HUDEP-2 (cell line): ENCODE measurements around the gene MCM3AP.

Experiments
- DNase-seq, 76 experiments: peaks; one replicate each; lab custom pipeline; 2025; ENCODE audit not compliant: unreplicated experiment in 76 of 76; lab: John Stamatoyannopoulos, UW

MCM3AP gene

GRCh38 chr21:46284077-46284644 lies 1.2 kb downstream of the MCM3AP start:
- peak in 1 of 76 experiments; percentile 3 for DNase-seq

GRCh38 chr21:46274797-46275390 lies 10.5 kb downstream of the MCM3AP start:
- DNase-seq, result no peak

GRCh38 chr21:46273341-46273740 lies 12.1 kb downstream of the MCM3AP start:
- no peak for DNase-seq

- no peak for DNase-seq
Measured at GRCh38 chr21:46269466-46269865, 15.9 kb downstream of the MCM3AP start.

DNA sequence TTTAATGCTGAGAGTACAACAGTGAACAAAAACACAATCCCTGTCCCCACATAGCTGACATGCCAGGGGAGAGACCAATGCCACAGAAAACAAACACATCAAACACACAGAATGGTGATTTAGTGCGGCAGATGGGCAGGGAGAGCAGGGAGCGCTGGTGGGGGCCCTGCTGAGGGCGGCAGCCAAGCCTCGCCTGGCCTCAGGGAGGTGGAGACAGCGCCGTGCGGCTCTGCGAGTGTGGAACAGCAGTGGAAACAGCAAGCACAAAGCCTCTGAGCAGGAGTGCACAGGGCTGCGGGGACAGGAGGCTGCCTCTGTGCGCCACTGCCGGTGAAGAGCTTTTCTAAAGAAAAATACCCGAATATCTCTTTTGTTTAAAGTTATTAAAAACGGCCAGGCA lies 17.0 kb downstream of the MCM3AP start:
- no peak for DNase-seq

GRCh38 chr21:46266946-46267345 lies 18.5 kb downstream of the MCM3AP start:
- DNase-seq, result no peak

DNA sequence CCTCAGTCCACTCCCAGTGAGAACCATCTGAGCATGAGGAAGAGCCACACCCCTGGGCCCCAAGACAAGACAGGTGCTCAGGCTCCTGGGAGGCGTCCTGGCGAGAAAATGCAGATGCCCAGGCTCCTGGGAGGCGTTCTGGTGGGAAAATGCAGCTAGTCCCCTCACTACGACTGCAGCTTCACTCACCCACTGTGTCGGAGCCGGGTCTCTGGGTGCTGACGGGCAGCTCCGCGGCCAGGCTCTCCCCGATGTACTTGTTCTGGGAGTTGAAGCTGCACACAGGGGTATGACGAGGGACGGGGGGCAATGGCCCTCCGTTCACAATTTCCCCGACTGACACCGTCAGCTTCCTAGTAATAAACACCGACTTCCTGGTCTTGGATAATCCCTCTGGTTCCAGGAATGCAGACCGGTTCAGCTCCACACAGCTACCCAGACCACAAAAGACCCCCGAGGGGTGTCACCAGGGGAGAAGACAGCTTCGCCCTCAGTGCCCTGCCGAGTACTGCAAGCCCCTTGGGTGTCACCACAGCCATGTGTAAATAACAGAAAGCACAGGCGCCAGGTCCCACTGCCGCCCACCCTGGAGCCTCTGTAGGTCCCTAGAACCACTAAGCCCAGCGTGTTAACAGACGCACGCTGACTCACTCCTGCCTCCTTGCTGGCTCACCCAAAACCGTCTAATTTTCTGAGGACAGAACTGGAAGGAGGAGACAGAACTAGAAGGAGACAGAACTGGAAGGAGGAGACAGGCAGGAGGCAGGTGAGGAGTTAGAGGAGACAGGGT lies 19.5 kb downstream of the MCM3AP start:
- no peak for DNase-seq

DNA sequence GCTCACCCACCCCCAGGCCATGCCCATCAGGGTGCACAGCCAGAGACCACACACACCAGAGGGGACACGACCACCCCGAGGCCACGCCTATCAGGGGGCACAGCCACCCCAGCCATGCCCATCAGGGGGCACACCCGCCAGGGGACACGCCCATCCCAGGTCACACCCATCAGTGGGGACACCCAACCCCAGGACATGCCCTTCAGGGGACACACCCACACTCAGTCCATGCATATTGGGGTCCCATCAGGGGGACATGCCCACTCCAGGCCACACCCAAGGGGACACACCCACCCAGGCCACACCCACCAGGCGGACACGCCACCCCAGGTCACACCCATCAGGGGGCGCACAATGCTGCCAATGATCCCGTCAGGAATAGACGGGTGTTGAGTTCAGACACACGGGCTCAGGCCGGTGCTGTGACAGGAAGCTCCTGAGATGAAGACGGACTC lies 20.7 kb downstream of the MCM3AP start:
- peak in 38 of 76 experiments; percentile 7 to 79 (median 43) for DNase-seq

DNA sequence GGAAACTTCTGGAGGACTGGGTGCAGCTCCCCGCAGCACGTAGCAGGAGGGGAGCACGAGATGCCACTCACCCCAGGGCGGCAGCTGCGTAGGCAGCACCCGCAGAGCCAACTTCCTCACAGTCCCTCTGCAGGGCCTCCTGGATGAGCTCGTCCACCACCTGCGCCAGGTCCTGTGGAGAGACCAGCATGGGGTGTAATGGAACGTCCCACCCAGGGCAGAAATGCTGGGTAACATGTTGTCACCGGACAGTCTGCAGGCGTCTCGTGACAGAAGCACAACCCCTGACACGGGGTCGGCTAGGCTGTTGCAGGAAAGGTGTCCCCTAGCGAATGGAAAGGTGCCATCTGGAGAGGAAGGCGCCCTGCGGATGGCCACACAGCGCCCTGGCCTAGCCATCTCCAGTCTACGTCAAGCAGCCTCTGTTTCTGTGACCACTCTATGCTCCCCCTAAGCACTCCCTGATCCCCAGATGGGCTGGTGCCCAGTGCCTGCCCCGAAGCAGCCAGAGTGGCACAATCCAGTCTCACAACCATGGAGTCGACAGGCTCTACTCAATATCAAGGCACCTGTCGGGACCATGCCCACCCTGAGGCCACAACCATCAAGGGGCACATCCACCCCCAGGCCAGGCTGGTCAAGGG lies 21.2 kb downstream of the MCM3AP start:
- DNase-seq, result no peak

DNA sequence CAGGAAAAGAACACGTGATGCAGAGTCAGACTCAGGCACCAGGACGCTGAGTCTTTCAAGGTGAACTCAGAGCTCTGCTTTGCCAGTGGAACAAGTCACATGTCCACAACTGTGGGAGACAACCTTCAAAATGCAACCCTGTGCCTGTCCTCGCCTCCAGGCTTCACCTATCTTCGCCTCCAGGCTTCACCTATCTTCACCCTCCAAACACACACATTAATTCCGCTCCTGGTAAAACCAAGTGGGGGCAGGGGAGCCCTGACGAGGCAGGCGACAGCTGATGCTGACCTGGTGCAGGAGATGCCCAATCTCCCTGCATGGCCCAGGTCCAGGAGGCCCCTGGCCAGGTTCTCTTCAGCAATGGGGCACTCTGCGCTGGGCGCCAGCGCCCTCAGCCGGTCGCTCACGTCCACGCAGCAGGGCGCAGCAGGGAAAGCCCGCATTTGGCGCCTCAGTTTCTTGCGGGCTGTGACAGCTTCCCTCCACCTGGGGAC lies 28.9 kb downstream of the MCM3AP start:
- DNase-seq, result no peak

DNA sequence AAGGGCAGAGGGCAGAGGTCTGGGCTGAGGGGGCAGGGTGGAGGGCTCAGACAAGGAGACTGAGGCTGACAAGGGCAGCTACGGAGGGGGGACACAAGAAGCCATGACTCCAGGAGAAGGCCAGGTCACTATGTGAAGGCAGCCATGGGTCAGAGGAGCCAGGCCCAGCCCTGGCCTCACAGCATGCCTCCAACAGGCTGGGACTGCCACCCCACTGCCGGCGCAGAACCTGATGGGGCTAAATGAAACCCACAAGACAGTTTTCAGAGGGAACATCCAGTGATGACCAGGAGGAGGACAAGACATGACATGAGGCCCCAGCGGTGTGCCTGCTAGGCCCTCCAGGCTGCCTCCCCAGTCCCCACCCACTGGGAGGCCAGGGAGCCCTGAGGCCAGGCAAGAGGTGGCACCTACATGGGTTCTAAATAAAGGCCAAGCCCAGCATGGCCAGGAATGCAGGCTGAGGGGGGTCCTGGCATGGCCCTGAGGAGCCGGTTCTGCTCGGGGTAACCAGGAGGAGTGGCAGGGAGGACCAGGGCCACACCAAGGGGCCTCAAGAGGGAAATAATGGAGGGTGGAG lies 29.6 kb downstream of the MCM3AP start:
- DNase-seq, result no peak

GRCh38 chr21:46255166-46255565 lies 30.2 kb downstream of the MCM3AP start:
- DNase-seq, result no peak

- DNase-seq, result no peak
Measured at GRCh38 chr21:46254208-46254975, 31.0 kb downstream of the MCM3AP start.

GRCh38 chr21:46253610-46254124 lies 31.7 kb downstream of the MCM3AP start:
- DNase-seq, result peak in 14 of 76 experiments; percentile 11 to 62 (median 31)

DNA sequence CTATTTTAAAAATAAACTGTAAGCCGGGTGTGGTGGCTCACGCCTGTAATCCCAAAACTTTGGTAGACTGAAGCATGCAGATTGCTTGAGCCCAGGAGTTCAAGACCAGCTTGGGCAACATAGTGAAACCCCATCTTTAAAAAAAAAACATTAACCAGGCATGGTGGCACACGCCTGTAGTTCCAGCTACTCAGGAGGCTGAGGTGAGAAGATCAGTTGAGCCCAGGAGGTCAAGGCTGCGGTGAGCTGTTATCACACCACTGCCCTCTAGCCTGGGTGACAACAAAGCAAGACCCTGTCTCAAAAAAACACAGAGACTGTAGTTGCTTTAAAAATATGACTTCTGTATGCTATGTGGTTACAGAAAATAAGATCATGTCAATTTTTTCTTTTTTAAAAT lies 32.6 kb downstream of the MCM3AP start:
- DNase-seq, result no peak

GRCh38 chr21:46250146-46250725 lies 35.2 kb downstream of the MCM3AP start:
- DNase-seq, result no peak

GRCh38 chr21:46248827-46249226 lies 36.6 kb downstream of the MCM3AP start:
- DNase-seq, result no peak

GRCh38 chr21:46248422-46248782 lies 37.0 kb downstream of the MCM3AP start:
- DNase-seq, result peak in 30 of 76 experiments; percentile 11 to 68 (median 34)

DNA sequence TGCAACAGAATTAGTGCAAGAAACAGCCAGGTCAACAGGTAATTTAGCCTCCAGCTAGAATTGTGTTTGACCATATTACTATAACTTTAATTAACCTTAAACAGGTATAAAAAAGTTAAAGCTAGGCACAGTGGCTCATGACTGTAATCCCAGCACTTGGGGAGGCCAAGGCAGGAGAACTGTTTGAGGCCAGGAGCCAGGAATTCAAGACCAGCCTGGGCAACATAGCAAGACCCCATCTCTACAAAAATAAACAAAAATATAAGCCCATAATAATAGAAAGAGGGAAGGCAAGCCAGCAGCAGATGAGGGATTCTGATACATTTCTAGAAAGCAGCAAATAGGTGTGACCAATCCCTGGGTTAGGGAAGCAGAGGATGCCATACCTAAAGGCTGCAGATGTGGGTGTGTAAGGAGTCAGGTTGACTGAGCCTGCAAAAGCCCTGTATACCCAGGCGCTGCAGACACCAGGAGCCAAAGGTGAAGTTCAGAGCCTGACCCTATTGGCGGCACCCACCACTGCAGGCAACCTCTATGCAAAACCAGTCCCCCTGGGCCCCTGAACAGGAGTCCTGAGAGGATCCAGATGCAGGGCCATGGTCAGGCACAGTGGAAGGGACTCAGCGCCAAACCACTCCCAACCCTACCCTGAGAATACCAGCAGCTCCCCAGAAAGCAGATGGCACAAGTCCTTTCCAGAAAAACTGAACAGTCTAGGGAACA lies 37.6 kb downstream of the MCM3AP start:
- peak in 3 of 76 experiments; percentile 22 to 25 (median 23) for DNase-seq
